Stomach (tissue), 9 donors: ENCODE results near the gene KRTAP22-2. TPM values are rescaled to one million over a fixed set of nuclear protein-coding genes. Genes with fewer than 3 reads are reported as not detected.

Experiments used
- DNase-seq, 2 donors: peaks; one replicate each; pipeline versions ENCODE4 v3.0.0 to v3.0.0-alpha.2; 2013 to 2019
- H3K27ac ChIP-seq, 5 donors: fragments of 200-600 bp in 4 of 5; sonication (generic) in 4 of 5; one replicate each; pipeline ENCODE4 v1.5.1; 2013 to 2019; ENCODE audit warnings: mild to moderate bottlenecking in 1 of 5, moderate library complexity in 1 of 5
- H3K27me3 ChIP-seq, 3 donors: fragments of 200-600 bp; sonication (generic); one replicate each; pipeline ENCODE4 v1.5.1; 2017 to 2019; ENCODE audit warnings: mixed run types in 1 of 3
- H3K36me3 ChIP-seq, 4 donors: fragments of 200-600 bp; sonication (generic); 1 replicate in 3 of 4; 2 replicates in 1 of 4; pipeline ENCODE4 v1.5.1; 2016 to 2019
- H3K4me1 ChIP-seq, 4 donors: fragments of 200-600 bp; sonication (generic); one replicate each; pipeline ENCODE4 v1.5.1; 2016 to 2019
- H3K4me3 ChIP-seq, 4 donors: fragments of 200-600 bp; sonication (generic) in 3 of 4; one replicate each; pipeline ENCODE4 v1.5.1; 2016 to 2019; ENCODE audit warnings: mild to moderate bottlenecking in 1 of 4
- H3K9me3 ChIP-seq, 4 donors: fragments of 200-600 bp; sonication (generic); one replicate each; pipeline ENCODE4 v1.5.1; 2016 to 2019
- CTCF ChIP-seq, 7 experiments: fragments of 450-650 bp in 4 of 7; fragments of 200-600 bp in 3 of 7; sonication (generic) in 3 of 7; IDR thresholded peaks; one replicate each; pipeline ENCODE4 v1.5.1; 2016 to 2019; ENCODE audit warnings: antibody characterized with exemption in 7 of 7, control low read depth in 2 of 7, mild to moderate bottlenecking in 1 of 7
- EP300 ChIP-seq: sonication (generic); formaldehyde crosslinking; IDR thresholded peaks from one replicate; pipeline ENCODE4 v1.6.1; 2017; ENCODE audit warnings: antibody characterized with exemption
- POLR2A ChIP-seq, 4 donors: fragments of 450-650 bp; IDR thresholded peaks; one replicate each; pipeline ENCODE4 v1.6.1; 2016; ENCODE audit warnings: antibody characterized with exemption in 4 of 4, control low read depth in 2 of 4, mild to moderate bottlenecking in 1 of 4, moderate library complexity in 1 of 4
- POLR2AphosphoS5 ChIP-seq, 3 donors: sonication (generic); formaldehyde crosslinking; IDR thresholded peaks; one replicate each; pipeline ENCODE4 v1.6.1; 2016; ENCODE audit warnings: antibody characterized with exemption in 3 of 3
- WGBS, 5 donors: extraction: QIAGEN DNeasy Blood & Tissue Kit in 3 of 5; methylation state at CpG; one replicate each; pipeline versions ENCODE4 v1.1.5 to v1.1.7; 2013 to 2018; 5-methylcytosine and 5-hydroxymethylcytosine counted together
- intact Hi-C: fragments of 100-400 bp; cut with DNase I; formaldehyde crosslinking; loops from one replicate; pipeline ENCODE4 v1.15.1; 2023; ENCODE audit warnings: low total_unique reads
- polyA plus RNA-seq, 3 donors: library from polyadenylated mRNA; stranded (reverse); fragments of 200-250 nt; gene quantifications; one replicate each; pipeline ENCODE4 v1.2.3, GENCODE V29; 2013
- total RNA-seq, 5 donors: library from RNA; depleted of rRNA; stranded (reverse); fragments of >200 nt; gene quantifications; one replicate each; pipeline versions ENCODE4 v1.1.0 to v1.2.3, GENCODE V29; 2014 to 2016
- donor health status: healthy with polysubstance abuse.
- donor health status: Bipolar disorder and iron deficiency.
- donor health status: healthy.

The KRTAP22-2 gene
- total and polyA plus RNA-seq, 8 donors: not detected

GRCh38 chr21:30582870-30583269 is 7.3 kb downstream of the KRTAP22-2 start:
- Histone ChIP-seq H3K9me3 (peaks cover 0 to 6% (median 0%) of the 10 kb centered on the region in 4 donors), H3K27me3 (no peaks in the 10 kb centered on the region), H3K27ac (no peak overlapping the region), H3K4me3 (no peak overlapping the region), H3K4me1 (no peaks in the 10 kb centered on the region), H3K36me3 (no peaks in the 10 kb centered on the region)
- intact Hi-C loops: no loop called here
- no peak for TF ChIP-seq EP300
- no peak for TF ChIP-seq POLR2AphosphoS5 (IDR thresholded peaks at IDR 0.05)
- TF ChIP-seq POLR2A (IDR thresholded peaks at IDR 0.05): no peak
- no peak for TF ChIP-seq CTCF (IDR thresholded peaks at IDR 0.05)
- DNase-seq: no peak
- WGBS, 5 donors: 63 to 85% (median 78%) methylated on average over 1 of the region's 1 CpG

GRCh38 chr21:30580132-30580531 is 10.1 kb downstream of the KRTAP22-2 start:
- WGBS, 5 donors: 40 to 53% (median 47%) methylated on average over 3 of the region's 3 CpGs
- DNase-seq: no peak
- intact Hi-C loops: no loop called here

GRCh38 chr21:30579346-30579745 is 10.9 kb downstream of the KRTAP22-2 start:
- no peaks in the 10 kb centered on the region for H3K36me3 ChIP-seq
- H3K4me3 ChIP-seq: no peak overlapping the region
- no peaks in the 10 kb centered on the region for H3K27me3 ChIP-seq
- intact Hi-C loops: no loop called here
- H3K4me1 ChIP-seq: no peaks in the 10 kb centered on the region
- H3K9me3 ChIP-seq: no peaks in the 10 kb centered on the region
- TF ChIP-seq EP300: no peak
- TF ChIP-seq POLR2AphosphoS5 (IDR thresholded peaks at IDR 0.05): no peak
- no peak for TF ChIP-seq POLR2A (IDR thresholded peaks at IDR 0.05)
- TF ChIP-seq CTCF (IDR thresholded peaks at IDR 0.05): no peak
- 29 to 73% (median 50%) methylated on average over 1 of the region's 1 CpG for WGBS, 5 donors
- DNase-seq: peak in 1 of 2 donors; percentile 13
- no peak overlapping the region for H3K27ac ChIP-seq

More at GRCh38 chr21:30580132-30580531, 10.1 kb downstream of the KRTAP22-2 start:
- no peak for TF ChIP-seq POLR2A (IDR thresholded peaks at IDR 0.05)
- Histone ChIP-seq H3K27me3 (no peaks in the 10 kb centered on the region), H3K4me3 (no peak overlapping the region), H3K4me1 (no peaks in the 10 kb centered on the region), H3K27ac (no peak overlapping the region), H3K9me3 (peaks cover 0 to 3% (median 0%) of the 10 kb centered on the region in 4 donors), H3K36me3 (no peaks in the 10 kb centered on the region)

GRCh38 chr21:30577766-30578165 is 12.4 kb downstream of the KRTAP22-2 start:
- no peak for DNase-seq
- Histone ChIP-seq H3K9me3 (no peaks in the 10 kb centered on the region), H3K27ac (no peak overlapping the region), H3K27me3 (no peaks in the 10 kb centered on the region), H3K4me3 (no peak overlapping the region), H3K36me3 (no peaks in the 10 kb centered on the region), H3K4me1 (no peaks in the 10 kb centered on the region)
- intact Hi-C loops: no loop called here
- TF ChIP-seq EP300: no peak
- TF ChIP-seq CTCF (IDR thresholded peaks at IDR 0.05): no peak
- no peak for TF ChIP-seq POLR2A (IDR thresholded peaks at IDR 0.05)
- no peak for TF ChIP-seq POLR2AphosphoS5 (IDR thresholded peaks at IDR 0.05)

- Histone ChIP-seq H3K27me3 (no peaks in the 10 kb centered on the region), H3K9me3 (no peaks in the 10 kb centered on the region), H3K27ac (no peak overlapping the region), H3K4me1 (no peaks in the 10 kb centered on the region), H3K36me3 (no peaks in the 10 kb centered on the region), H3K4me3 (no peak overlapping the region)
- no peak for DNase-seq
- intact Hi-C loops: no loop called here
- TF ChIP-seq POLR2A (IDR thresholded peaks at IDR 0.05) (no peak), EP300 (no peak), CTCF (IDR thresholded peaks at IDR 0.05) (no peak), POLR2AphosphoS5 (IDR thresholded peaks at IDR 0.05) (no peak)
Observed at GRCh38 chr21:30567617-30568016, 22.6 kb downstream of the KRTAP22-2 start.
